Vagina (tissue), 2 donors: ENCODE results near the gene HECW1. TPM values are rescaled to one million over a fixed set of nuclear protein-coding genes. Genes with fewer than 3 reads are reported as not detected.

Source experiments
- DNase-seq, 2 donors: peaks; one replicate each; pipeline ENCODE4 v3.0.0-alpha.2; 2017; ENCODE audit errors: extremely low spot score in 2 of 2
- H3K27ac ChIP-seq: fragments of 200-600 bp; sonication (generic); one replicate; pipeline ENCODE4 v1.5.1; 2019
- H3K27me3 ChIP-seq: fragments of 200-600 bp; sonication (generic); one replicate; pipeline ENCODE4 v1.5.1; 2019
- H3K36me3 ChIP-seq, 2 donors: fragments of 200-600 bp; sonication (generic); one replicate each; pipeline ENCODE4 v1.5.1; 2017 to 2019
- H3K4me1 ChIP-seq: fragments of 200-600 bp; sonication (generic); one replicate; pipeline ENCODE4 v1.5.1; 2019
- H3K4me3 ChIP-seq, 2 donors: fragments of 200-600 bp; sonication (generic); 1 replicate in 1 of 2; 2 replicates in 1 of 2; pipeline ENCODE4 v1.5.1; 2016 to 2019
- H3K9me3 ChIP-seq: fragments of 200-600 bp; sonication (generic); one replicate; pipeline ENCODE4 v1.5.1; 2019
- POLR2A ChIP-seq, 2 donors: fragments of 450-650 bp; IDR thresholded peaks; one replicate each; pipeline ENCODE4 v1.6.1; 2017; ENCODE audit warnings: antibody characterized with exemption in 2 of 2, mild to moderate bottlenecking in 2 of 2, moderate library complexity in 2 of 2
- POLR2AphosphoS5 ChIP-seq, 2 donors: sonication (generic); formaldehyde crosslinking; IDR thresholded peaks; one replicate each; pipeline ENCODE4 v1.9.0; 2017; ENCODE audit warnings: antibody characterized with exemption in 2 of 2, mild to moderate bottlenecking in 2 of 2, low read depth in 1 of 2; ENCODE audit not compliant: insufficient read depth in 1 of 2
- intact Hi-C: fragments of 100-400 bp; cut with DNase I; formaldehyde crosslinking; loops from one replicate; pipeline ENCODE4 v1.15.1; 2023
- total RNA-seq: library from RNA; depleted of rRNA; stranded (reverse); fragments of >200 nt; gene quantifications from one replicate; pipeline ENCODE4 v1.2.3, GENCODE V29; 2016
- TF ChIP-seq, protein P1 (sequence below), 3 experiments: fragments of 450-650 bp in 2 of 3; fragments of 200-600 bp in 1 of 3; sonication (generic) in 1 of 3; IDR thresholded peaks; one replicate each; pipeline ENCODE4 v1.5.1; 2017 to 2019; ENCODE audit warnings: antibody characterized with exemption in 3 of 3, mild to moderate bottlenecking in 2 of 3, moderate library complexity in 2 of 3

HECW1 gene
- total RNA-seq, 1 donor from 2014 or later: 2.5 TPM

DNA sequence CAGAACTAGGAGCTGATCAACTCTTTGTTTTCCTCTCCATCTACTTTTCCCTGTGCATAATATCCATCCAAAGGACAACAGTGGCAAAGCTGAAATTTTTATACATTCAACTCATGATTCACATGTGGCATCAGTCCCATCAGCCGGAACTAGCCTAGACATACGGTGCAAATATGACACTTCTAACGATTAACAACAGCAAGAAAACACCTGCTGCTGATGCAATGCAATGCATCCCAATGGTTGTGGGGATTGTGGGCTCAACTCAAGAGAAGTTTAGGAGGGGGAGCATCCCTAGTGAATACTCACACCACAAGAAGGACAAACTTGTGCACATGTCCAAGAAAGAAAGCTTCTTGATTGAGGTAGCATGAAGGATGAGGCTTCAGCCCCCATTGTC is 449.9 kb downstream of the HECW1 start:
- H3K36me3 ChIP-seq: no peaks in the 10 kb centered on the region
- TF ChIP-seq POLR2AphosphoS5 (IDR thresholded peaks at IDR 0.05; ENCODE audit: insufficient read depth in 1 of 2, low read depth in 1 of 2): no peak
- no peak for TF ChIP-seq POLR2A (IDR thresholded peaks at IDR 0.05)
- TF ChIP-seq, protein P1, sequence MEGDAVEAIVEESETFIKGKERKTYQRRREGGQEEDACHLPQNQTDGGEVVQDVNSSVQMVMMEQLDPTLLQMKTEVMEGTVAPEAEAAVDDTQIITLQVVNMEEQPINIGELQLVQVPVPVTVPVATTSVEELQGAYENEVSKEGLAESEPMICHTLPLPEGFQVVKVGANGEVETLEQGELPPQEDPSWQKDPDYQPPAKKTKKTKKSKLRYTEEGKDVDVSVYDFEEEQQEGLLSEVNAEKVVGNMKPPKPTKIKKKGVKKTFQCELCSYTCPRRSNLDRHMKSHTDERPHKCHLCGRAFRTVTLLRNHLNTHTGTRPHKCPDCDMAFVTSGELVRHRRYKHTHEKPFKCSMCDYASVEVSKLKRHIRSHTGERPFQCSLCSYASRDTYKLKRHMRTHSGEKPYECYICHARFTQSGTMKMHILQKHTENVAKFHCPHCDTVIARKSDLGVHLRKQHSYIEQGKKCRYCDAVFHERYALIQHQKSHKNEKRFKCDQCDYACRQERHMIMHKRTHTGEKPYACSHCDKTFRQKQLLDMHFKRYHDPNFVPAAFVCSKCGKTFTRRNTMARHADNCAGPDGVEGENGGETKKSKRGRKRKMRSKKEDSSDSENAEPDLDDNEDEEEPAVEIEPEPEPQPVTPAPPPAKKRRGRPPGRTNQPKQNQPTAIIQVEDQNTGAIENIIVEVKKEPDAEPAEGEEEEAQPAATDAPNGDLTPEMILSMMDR (IDR thresholded peaks at IDR 0.05): no peak
- no peak overlapping the region for H3K4me3 ChIP-seq
- H3K27me3 ChIP-seq: no peaks in the 10 kb centered on the region
- no peaks in the 10 kb centered on the region for H3K9me3 ChIP-seq
- H3K4me1 ChIP-seq: no peaks in the 10 kb centered on the region
- H3K27ac ChIP-seq: no peak overlapping the region
- no peak for DNase-seq
- intact Hi-C loops: no loop called here

DNA sequence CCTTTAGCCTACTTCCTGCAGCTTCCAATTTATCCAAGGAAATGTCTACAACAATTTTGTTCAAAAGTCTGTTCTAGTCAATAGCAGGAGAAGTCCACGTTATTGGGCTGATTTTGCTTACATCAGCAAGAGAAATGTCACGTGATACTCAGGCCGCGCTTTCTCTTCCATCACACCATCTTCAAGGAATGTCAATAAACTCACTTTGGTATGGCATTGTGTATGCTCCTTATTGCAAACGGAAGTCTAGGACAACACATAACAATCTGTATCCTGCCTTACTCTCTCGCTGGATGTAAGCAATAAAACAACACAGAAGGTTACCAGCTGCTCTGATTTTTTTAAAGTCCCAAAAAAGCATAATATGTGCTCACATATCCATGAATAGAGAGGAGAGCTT is 453.3 kb downstream of the HECW1 start:
- Histone ChIP-seq H3K27me3 (no peaks in the 10 kb centered on the region), H3K9me3 (no peaks in the 10 kb centered on the region), H3K36me3 (no peaks in the 10 kb centered on the region), H3K4me3 (no peak overlapping the region), H3K27ac (no peak overlapping the region), H3K4me1 (no peaks in the 10 kb centered on the region)
- no peak for DNase-seq
- TF ChIP-seq, protein P1 (IDR thresholded peaks at IDR 0.05): no peak
- no peak for TF ChIP-seq POLR2AphosphoS5 (IDR thresholded peaks at IDR 0.05; ENCODE audit: insufficient read depth in 1 of 2, low read depth in 1 of 2)
- TF ChIP-seq POLR2A (IDR thresholded peaks at IDR 0.05): no peak
- intact Hi-C loops: no loop called here

DNA sequence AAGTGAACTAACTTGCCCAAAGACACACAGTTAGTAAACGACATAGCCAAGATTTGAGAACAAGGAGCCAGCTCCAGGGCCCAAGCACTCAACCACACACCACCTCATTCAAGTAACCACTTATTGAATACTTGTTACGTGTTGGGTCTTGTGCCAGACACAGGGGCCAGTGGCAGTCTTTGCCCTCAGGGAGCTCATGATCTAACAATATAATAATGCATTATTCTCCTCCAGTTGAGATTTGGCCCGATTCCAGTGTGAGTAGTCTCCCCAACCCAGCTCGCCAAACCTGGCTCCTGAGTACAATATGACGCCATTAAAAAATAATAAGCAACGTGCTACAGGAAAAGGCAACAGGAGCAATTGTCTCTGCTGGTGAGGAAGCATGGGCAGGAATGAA is 456.1 kb downstream of the HECW1 start:
- Histone ChIP-seq H3K27me3 (no peaks in the 10 kb centered on the region), H3K27ac (no peak overlapping the region), H3K4me1 (peaks cover 6% of the 10 kb centered on the region), H3K9me3 (no peaks in the 10 kb centered on the region), H3K36me3 (no peaks in the 10 kb centered on the region), H3K4me3 (no peak overlapping the region)
- TF ChIP-seq POLR2A (IDR thresholded peaks at IDR 0.05) (no peak), POLR2AphosphoS5 (IDR thresholded peaks at IDR 0.05; ENCODE audit: insufficient read depth in 1 of 2, low read depth in 1 of 2) (no peak)
- TF ChIP-seq, protein P1 (IDR thresholded peaks at IDR 0.05): no peak
- intact Hi-C loops: no loop called here
- no peak for DNase-seq

DNA sequence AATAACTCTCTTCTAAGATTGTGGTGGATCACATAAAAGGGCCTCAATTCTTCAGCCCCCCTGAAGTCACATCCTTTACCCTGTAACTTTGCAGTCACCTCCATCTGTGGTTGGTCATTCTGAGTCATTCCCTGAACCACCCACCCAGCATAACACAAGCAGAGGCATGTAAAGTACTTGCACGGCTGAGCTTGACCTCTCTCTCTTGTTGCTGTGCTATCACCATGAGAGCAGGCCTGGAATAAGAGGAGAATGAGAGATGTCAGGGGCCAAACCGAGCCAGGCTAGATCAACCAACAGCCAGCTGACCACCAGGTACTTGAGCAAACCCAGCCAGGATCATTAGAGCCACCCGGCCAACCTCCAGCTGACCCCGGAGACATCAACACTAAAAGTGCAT is 457.0 kb downstream of the HECW1 start:
- peaks cover 6% of the 10 kb centered on the region for H3K4me1 ChIP-seq
- TF ChIP-seq POLR2AphosphoS5 (IDR thresholded peaks at IDR 0.05; ENCODE audit: insufficient read depth in 1 of 2, low read depth in 1 of 2): no peak
- TF ChIP-seq, protein P1 (IDR thresholded peaks at IDR 0.05): no peak
- TF ChIP-seq POLR2A (IDR thresholded peaks at IDR 0.05): no peak
- no peak for DNase-seq
- no peaks in the 10 kb centered on the region for H3K27me3 ChIP-seq
- intact Hi-C loops: no loop called here
- H3K36me3 ChIP-seq: no peaks in the 10 kb centered on the region
- no peaks in the 10 kb centered on the region for H3K9me3 ChIP-seq
- no peak overlapping the region for H3K27ac ChIP-seq
- H3K4me3 ChIP-seq: no peak overlapping the region

DNA sequence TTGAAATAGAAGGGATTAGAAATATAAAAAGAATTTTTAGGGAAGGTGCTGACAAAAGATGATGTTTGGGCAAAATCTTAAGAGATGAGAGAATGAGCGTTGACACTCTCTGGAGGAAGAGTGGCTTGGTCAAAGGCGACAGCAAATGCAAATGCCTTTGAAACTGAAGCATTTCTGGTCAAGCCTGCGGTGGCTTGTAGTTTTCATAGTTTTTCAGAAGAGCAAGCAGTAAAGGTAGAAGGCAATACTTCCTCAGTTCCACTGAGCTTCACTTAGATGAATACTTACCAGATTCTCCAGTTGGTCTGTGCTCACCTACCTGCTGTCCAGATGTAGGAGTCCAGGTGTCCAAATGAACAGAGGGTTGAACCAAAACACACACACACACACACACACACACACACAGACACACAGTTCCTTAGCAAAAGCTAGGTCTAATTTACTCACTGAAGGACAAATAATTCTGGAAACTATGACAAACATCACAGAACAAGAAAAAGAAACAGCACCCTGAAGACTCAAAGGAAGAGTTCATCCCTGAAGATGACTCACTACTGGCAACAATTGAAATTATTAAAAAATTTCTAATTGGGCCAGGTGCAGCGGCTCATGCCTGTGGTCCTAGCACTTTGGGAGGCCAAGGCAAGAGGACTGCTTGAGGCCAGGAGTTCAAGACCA is 458.4 kb downstream of the HECW1 start:
- no peaks in the 10 kb centered on the region for H3K36me3 ChIP-seq
- H3K27me3 ChIP-seq: no peaks in the 10 kb centered on the region
- no peak for TF ChIP-seq POLR2AphosphoS5 (IDR thresholded peaks at IDR 0.05; ENCODE audit: insufficient read depth in 1 of 2, low read depth in 1 of 2)
- no peak for TF ChIP-seq POLR2A (IDR thresholded peaks at IDR 0.05)
- TF ChIP-seq, protein P1 (IDR thresholded peaks at IDR 0.05): no peak
- H3K4me3 ChIP-seq: no peak overlapping the region
- H3K9me3 ChIP-seq: no peaks in the 10 kb centered on the region
- H3K4me1 ChIP-seq: peaks cover 6% of the 10 kb centered on the region
- intact Hi-C loops: no loop called here
- H3K27ac ChIP-seq: no peak overlapping the region
- DNase-seq: no peak
